GM18951 (cell line): ENCODE data around the gene GSG1L.

Experiments
- POLR2A ChIP-seq: IDR thresholded peaks from 4 replicates; pipeline ENCODE4 v1.6.1; 2011; ENCODE audit warnings: mild to moderate bottlenecking; ENCODE audit not compliant: insufficient read length, insufficient read depth; ENCODE audit errors: extremely low read depth
- in situ Hi-C: fragments of 300-500 bp; cut with MboI; formaldehyde crosslinking; loops from one replicate; pipeline ENCODE4 v1.12.0; 2022; ENCODE audit warnings: low sequenced_read_pairs, mixed read lengths, inconsistent platforms; ENCODE audit not compliant: unreplicated experiment

GSG1L gene

DNA sequence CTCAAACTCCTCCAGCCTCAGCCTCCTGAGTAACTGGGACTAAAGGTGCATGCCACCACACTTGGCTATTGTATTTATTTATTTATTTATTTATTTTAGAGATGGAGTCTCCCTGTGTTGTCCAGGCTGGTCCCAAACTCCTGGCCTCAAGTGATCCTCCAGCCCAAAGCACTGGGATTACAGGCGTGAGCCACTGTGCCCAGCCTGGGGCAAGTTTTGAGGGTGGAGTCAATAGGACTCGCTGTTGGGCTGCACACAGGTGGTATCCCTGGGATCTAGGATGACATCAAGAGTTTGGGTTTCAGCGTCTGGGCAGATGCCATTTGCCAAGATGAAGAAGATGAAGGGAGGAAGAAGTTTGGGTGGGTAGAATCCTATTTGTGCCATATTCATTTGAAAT, 213.9 kb downstream of the GSG1L start:
- in situ Hi-C loops: no loop called here

GRCh38 chr16:27847030-27847550, 216.4 kb downstream of the GSG1L start:
- in situ Hi-C loops: no loop called here
- no peak for TF ChIP-seq POLR2A

More for the DNA sequence above, 213.9 kb downstream of the GSG1L start:
- no peak for TF ChIP-seq POLR2A

DNA sequence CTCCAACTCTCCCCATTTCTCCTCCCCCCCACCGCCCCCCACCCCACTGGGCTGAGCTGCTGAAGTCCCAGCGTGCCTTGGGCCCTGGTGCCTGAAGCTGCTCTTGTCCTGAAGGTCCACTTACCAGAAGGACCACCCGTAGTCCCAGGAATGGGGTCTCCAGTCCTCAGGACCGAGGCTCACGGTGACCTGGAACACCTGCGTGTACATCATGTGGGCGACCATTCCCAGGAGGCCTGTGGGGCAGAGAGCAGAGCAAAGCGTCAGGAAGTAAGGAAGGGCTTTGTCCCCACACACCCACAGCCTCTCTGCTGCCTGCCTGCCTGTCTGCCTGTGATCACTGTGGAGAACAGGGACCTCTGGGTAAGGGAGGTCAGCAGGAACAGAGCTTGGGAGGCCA, 218.7 kb downstream of the GSG1L start:
- in situ Hi-C loops: no loop called here
- no peak for TF ChIP-seq POLR2A

DNA sequence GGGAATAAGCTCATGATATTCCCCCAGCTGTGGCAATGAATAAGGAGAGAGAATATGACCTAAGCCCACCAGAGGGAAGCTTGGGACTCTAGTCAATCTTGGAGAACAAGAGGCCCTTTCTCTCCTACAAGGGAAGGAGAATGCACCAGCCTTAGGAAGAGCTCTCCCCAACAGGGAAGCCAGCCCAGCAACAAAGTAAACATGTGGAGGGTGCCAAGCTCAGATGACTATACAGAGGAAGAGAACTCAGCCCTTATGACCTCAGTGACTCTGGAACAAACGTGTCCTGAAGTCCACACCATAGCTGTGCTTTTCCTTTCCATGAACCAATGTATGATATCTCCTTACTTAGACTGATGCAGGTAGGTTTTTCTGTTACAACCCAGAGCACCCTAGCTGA, 219.7 kb downstream of the GSG1L start:
- in situ Hi-C loops: no loop called here

GRCh38 chr16:27841911-27842310, 221.6 kb downstream of the GSG1L start:
- in situ Hi-C loops: no loop called here
- TF ChIP-seq POLR2A: no peak

More for the DNA sequence above, 219.7 kb downstream of the GSG1L start:
- no peak for TF ChIP-seq POLR2A

DNA sequence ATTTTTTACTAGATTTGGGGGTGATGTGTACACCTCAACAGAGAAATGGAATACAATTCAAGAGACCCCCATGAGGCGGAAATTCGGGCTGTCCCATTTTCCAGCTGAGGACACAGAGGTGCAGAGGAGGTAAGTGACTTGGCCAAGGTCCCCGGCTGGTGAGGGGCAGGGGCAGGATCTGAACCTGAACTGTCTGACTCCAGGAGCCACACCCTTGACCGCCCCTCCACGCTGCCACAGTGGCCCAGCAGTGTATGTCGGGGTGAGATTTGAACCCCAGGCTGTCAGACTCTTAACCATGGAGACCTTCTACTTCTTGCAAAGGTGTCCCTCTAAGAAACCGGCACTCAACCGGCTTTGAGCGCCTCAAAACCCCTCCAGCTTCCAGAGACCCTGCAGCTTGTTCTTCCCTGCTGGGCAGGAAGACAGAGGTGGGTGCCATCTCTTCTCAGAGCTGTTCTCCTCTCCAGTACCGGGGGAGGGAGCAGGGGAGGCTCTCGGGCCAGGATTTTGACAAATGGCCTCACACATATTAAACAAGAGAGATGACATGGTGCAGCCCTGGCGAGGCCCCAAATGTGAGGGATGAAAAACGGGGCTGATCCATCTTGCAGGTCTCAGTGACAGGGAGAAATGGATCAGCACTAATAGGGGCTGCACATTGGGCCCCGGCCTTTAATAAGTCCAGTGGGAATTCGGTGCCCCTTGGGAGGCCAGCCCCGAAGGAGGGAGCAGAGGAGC, 222.3 kb downstream of the GSG1L start:
- no peak for TF ChIP-seq POLR2A
- in situ Hi-C loops: no loop called here

DNA sequence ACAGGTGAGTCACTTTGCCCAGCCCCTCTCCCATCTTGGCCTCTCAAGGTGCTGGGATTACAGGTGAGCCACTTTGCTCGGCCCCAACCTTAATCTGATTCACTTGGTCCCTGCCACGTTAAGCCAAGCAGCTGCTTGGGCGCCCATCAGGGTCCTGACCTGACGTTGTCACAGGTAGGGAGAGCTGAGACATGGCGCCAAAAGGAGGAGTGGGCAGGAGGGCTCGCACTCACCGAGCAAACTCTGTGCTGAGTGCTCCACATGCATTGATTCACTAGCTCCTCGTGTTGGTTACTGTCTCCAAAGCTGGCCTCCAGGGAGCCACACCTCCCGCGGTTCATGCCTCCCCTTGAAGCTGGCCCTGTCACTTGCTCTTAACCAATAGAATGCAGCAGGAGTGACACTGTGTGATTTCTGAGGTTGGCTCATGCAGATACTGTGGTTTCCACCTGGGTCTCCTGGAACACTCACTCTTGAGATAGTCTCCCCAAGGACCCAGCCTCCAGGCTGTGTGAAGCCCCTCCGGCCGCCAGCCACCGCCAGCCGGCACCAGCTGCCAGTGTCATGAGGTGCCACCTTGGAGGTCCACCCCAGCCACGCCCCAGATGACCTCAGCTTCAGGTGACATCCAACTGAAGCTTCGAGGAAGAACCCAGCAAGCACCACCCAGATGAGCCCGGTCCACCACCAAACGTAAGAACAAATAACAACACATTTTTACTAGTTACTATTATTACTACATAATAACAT, 223.0 kb downstream of the GSG1L start:
- TF ChIP-seq POLR2A: no peak
- in situ Hi-C loops: no loop called here

DNA sequence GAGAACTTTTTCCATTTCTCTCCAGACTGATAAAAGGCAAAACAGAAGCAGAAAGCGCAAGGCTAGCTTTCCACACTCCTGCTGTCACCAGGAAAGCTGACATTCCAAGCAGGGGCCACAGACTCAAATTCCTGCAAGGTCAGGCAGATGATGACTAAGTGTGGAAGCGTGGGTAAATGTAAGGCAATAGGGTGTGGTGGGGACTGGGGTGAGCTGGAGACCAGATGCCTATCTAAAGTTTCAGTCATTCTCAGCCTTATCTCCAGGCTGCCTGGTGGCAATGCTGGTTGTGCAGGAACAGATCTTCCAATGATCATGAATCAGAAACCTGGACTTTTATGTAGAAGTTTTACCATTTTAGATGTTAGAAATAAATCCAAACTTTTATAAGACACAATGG, 224.1 kb downstream of the GSG1L start:
- in situ Hi-C loops: no loop called here
- TF ChIP-seq POLR2A: no peak

DNA sequence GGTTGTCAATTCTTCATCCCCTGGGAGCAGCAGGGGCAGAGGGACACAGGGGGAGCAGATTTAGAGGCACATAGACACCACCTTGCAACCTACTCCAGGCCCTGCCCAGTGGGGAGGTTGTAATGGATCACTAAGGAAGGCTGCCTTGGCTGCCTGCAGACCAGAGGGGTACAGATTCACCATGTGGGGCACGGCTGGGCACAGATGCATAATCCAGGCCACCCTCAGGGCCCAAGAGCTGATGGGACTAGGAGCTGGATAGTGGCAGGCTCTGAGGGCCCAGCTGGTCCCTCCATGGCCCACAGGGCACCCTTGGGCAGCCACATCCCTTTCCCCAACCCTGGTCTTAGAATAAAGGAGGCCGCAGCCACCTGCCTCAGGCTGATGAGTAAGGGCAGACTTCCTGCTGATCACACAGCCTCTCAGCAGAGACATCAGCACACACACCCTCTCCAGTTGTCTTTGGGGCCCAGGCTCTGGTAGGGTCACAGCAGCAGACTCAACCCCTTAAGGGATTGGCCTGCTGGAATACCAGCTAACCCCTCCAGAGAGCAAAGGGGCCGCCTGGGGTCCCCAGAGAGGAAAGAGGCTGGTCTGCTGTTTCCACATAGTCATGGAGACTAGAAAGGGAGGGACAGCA, 224.9 kb downstream of the GSG1L start:
- in situ Hi-C loops: no loop called here

DNA sequence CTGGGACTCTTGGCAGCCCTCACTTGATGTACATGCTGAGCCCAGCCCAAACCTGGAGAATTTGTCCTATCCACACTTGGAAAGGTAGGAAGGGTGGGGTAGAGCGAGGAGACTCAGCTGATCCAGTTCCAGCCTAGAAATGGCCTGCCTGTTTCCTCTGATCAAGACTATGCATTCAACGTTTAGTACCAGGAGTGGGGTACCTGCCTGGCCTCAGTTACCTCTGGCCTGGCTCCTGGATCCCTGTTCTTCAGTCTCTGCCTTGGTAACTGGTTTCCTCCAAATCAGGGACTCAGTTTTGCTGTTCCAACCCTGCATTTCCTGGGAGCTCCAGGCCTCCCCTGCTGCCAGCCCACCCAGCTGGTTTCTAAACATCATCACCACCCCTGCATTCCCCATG, 233.5 kb downstream of the GSG1L start:
- no peak for TF ChIP-seq POLR2A
- in situ Hi-C loops: no loop called here

More for the DNA sequence above, 224.9 kb downstream of the GSG1L start:
- no peak for TF ChIP-seq POLR2A

- in situ Hi-C loops: no loop called here
- TF ChIP-seq POLR2A: no peak
Measured at GRCh38 chr16:27828671-27829070, 234.8 kb downstream of the GSG1L start.

DNA sequence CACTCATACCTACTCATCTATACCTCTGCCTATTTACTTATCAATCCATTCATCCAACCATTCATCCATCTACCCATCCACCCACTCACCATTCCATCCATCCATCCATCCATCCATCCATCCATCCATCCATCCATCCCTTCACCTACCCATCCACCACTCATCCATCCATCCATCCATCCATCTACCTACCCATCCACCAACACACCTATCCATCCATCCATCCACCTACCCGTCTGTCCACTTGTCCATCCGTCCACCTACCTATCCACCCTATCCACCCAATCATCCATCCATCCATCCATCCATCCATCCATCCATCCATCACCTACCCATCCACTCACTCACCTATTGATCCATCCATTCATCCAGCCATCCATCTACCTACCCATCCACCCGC, 235.7 kb downstream of the GSG1L start:
- in situ Hi-C loops: no loop called here
- no peak for TF ChIP-seq POLR2A

GRCh38 chr16:27826893-27827289, 236.6 kb downstream of the GSG1L start:
- in situ Hi-C loops: no loop called here
- TF ChIP-seq POLR2A: no peak

- TF ChIP-seq POLR2A: no peak
- in situ Hi-C loops: no loop called here
Measured at GRCh38 chr16:27826081-27826892, 237.2 kb downstream of the GSG1L start.
